Measurements from ENCODE around the gene FNDC8. TPM values are rescaled to one million over a fixed set of nuclear protein-coding genes. Genes with fewer than 3 reads are reported as not detected.

The FNDC8 gene
- total and polyA plus RNA-seq, 2 of the 4 experiments (the other 2 are of a cell fraction) = not detected

DNA sequence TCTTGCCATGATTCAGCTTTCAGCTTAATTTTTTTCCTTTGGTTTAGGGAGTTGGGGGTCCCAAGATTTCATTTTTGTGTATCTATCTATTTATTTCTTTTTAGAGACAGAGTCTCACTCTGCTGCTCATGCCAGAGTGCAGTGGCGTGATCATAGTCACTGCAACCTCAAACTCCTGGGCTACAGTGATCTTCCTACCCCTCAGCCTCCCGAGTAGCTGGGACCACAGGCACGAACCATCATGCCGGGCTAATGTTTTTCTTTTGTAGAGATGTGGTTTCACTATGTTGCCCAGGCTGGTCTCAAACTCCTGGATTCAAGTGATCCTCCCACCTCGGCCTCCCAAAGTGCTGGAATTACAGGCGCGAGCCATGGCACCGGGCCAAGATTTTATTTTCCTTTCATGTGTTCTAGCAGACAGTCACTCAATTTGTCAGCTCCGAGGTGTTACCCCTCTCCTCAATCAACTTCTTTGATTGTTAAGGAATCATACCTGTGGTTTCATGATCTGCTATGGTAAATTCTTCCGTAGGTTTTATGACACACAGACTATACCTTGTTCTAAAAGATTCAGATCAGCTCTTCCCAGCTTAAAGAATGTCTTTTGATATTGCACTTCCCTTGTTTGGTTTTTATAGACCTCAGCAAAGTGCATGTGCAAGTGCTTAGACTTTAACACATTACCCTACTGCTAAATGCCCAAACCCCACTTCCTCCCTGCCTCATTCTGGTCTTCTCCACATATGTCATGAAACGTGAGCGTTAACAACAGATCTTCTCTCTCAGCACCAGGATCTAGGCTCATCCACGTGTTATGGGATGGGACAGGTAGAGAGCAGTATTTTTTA lies 39.2 kb downstream of the FNDC8 start:
- ChIA-PET CTCF (no interaction called here), POLR2A (ENCODE audit: unreplicated experiment) (no interaction called here)
- no peak overlapping the region for H3K27ac ChIP-seq (ENCODE audit: insufficient read depth, low read length)
- H2BK5ac ChIP-seq (ENCODE audit: low read depth, low read length, poor library complexity, severe bottlenecking) = no peak overlapping the region
- no peaks in the 10 kb centered on the region for H3K36me3 ChIP-seq (ENCODE audit: control insufficient read depth, insufficient read depth, low read length)
- H3K4ac ChIP-seq (ENCODE audit: low read depth, low read length) = no peak overlapping the region
- no peaks in the 10 kb centered on the region for H3K9me1 ChIP-seq (ENCODE audit: insufficient read depth, low read length)
- no peak overlapping the region for H3K4me2 ChIP-seq (ENCODE audit: low read depth, low read length)
- no peaks in the 10 kb centered on the region for H4K20me1 ChIP-seq (ENCODE audit: insufficient read depth, low read length)
- no peak overlapping the region for H2AK9ac ChIP-seq (replicated peaks; ENCODE audit: low read depth, low read length, poor library complexity)
- WGBS, 2 experiments (ENCODE audit: extremely low coverage in 2 of 2, insufficient read length in 1 of 2) = 100% methylated on average over 1 of the region's 13 CpGs; no CpG with 5 or more reads in 1 of the 2 experiments
- no peak overlapping the region for H3K4me3 ChIP-seq (ENCODE audit: insufficient read depth, low read depth, low read length)
- H2BK20ac ChIP-seq (ENCODE audit: low read depth, low read length) = no peak overlapping the region
- BruUV-seq (replicated peaks) = no TSS peak
- H3K18ac ChIP-seq (ENCODE audit: low read depth, low read length) = no peak overlapping the region
- dilution Hi-C loops (cut with HindIII; ENCODE audit: low sequenced_read_pairs, unreplicated experiment) = no loop called here
- no peak overlapping the region for H2AFZ ChIP-seq (replicated peaks; ENCODE audit: low read length, poor library complexity)
- H3K9me3 ChIP-seq (ENCODE audit: control insufficient read depth, insufficient read depth, low read length) = no peaks in the 10 kb centered on the region
- no peak overlapping the region for H4K91ac ChIP-seq (ENCODE audit: insufficient read depth, low read depth, low read length)
- intact Hi-C loops (cut with micrococcal nuclease) = no loop called here
- no peak overlapping the region for H2BK120ac ChIP-seq (ENCODE audit: low read depth, low read length)
- no peaks in the 10 kb centered on the region for H3K79me1 ChIP-seq (ENCODE audit: low read depth in 1 of 2, low read length in 2 of 2)
- no peak overlapping the region for H3K56ac ChIP-seq (ENCODE audit: extremely low read depth, insufficient read depth, low read length)
- no peak overlapping the region for H4K5ac ChIP-seq (ENCODE audit: low read depth, low read length)
- H3K14ac ChIP-seq (replicated peaks; ENCODE audit: low read depth, low read length) = no peak overlapping the region
- no peak for ATAC-seq (ENCODE audit: low read depth)
- TF ChIP-seq NFE2L2 (IDR thresholded peaks at IDR 0.05; ENCODE audit: low read depth, low read length) = no peak
- no peak for TF ChIP-seq MAZ (IDR thresholded peaks at IDR 0.05; ENCODE audit: borderline replicate concordance, low read depth, low read length)
- TF ChIP-seq, protein P1, sequence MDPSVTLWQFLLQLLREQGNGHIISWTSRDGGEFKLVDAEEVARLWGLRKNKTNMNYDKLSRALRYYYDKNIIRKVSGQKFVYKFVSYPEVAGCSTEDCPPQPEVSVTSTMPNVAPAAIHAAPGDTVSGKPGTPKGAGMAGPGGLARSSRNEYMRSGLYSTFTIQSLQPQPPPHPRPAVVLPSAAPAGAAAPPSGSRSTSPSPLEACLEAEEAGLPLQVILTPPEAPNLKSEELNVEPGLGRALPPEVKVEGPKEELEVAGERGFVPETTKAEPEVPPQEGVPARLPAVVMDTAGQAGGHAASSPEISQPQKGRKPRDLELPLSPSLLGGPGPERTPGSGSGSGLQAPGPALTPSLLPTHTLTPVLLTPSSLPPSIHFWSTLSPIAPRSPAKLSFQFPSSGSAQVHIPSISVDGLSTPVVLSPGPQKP (IDR thresholded peaks at IDR 0.05; ENCODE audit: borderline replicate concordance, low read depth, low read length) = no peak
- TF ChIP-seq RCOR1 (IDR thresholded peaks at IDR 0.05; ENCODE audit: insufficient replicate concordance, low read length) = no peak
- no peak for TF ChIP-seq CEBPB (IDR thresholded peaks at IDR 0.05; ENCODE audit: low read depth, low read length)
- TF ChIP-seq, protein P2, sequence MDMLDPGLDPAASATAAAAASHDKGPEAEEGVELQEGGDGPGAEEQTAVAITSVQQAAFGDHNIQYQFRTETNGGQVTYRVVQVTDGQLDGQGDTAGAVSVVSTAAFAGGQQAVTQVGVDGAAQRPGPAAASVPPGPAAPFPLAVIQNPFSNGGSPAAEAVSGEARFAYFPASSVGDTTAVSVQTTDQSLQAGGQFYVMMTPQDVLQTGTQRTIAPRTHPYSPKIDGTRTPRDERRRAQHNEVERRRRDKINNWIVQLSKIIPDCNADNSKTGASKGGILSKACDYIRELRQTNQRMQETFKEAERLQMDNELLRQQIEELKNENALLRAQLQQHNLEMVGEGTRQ (IDR thresholded peaks at IDR 0.05; ENCODE audit: low read depth, low read length) = no peak
- TF ChIP-seq RFX5 (IDR thresholded peaks at IDR 0.05; ENCODE audit: low read depth, low read length) = no peak
- TF ChIP-seq, protein P3, sequence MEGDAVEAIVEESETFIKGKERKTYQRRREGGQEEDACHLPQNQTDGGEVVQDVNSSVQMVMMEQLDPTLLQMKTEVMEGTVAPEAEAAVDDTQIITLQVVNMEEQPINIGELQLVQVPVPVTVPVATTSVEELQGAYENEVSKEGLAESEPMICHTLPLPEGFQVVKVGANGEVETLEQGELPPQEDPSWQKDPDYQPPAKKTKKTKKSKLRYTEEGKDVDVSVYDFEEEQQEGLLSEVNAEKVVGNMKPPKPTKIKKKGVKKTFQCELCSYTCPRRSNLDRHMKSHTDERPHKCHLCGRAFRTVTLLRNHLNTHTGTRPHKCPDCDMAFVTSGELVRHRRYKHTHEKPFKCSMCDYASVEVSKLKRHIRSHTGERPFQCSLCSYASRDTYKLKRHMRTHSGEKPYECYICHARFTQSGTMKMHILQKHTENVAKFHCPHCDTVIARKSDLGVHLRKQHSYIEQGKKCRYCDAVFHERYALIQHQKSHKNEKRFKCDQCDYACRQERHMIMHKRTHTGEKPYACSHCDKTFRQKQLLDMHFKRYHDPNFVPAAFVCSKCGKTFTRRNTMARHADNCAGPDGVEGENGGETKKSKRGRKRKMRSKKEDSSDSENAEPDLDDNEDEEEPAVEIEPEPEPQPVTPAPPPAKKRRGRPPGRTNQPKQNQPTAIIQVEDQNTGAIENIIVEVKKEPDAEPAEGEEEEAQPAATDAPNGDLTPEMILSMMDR (conservative IDR thresholded peaks at IDR 0.05; ENCODE audit: low read depth, low read length) = no peak
- no peak for DNase-seq
- no peak overlapping the region for H4K8ac ChIP-seq (ENCODE audit: low read depth in 2 of 2, low read length in 2 of 2)
- no peak overlapping the region for H2BK15ac ChIP-seq (ENCODE audit: low read depth, low read length)
- no peak overlapping the region for H2AK5ac ChIP-seq (ENCODE audit: low read depth, low read length)
- in situ Hi-C loops (cut with MboI; ENCODE audit: low sequenced_read_pairs) = no loop called here
- H3K27me3 ChIP-seq (ENCODE audit: control insufficient read depth, insufficient read depth, low read length) = peaks cover 28% of the 10 kb centered on the region
- no peak overlapping the region for H3K9ac ChIP-seq (ENCODE audit: low read depth, low read length)
- no peak overlapping the region for H3K23ac ChIP-seq (ENCODE audit: low read depth, low read length)
- no peaks in the 10 kb centered on the region for H3K4me1 ChIP-seq (ENCODE audit: control insufficient read depth, insufficient read depth, low read length)
